DMS53 (cell line): ENCODE measurements around the gene LIF.

Source experiments
- DNase-seq: peaks from one replicate; lab custom pipeline; 2025; lab: John Stamatoyannopoulos, UW

Gene LIF

GRCh38 chr22:30245985-30246813, at the start of gene LIF:
LIF (minus strand) TSS chr22:30246759; CDS start chr22:30246695, 64 bp downstream.
- no peak for DNase-seq

GRCh38 chr22:30296324-30296723, 49.8 kb upstream of the LIF start:
- DNase-seq = no peak

DNA sequence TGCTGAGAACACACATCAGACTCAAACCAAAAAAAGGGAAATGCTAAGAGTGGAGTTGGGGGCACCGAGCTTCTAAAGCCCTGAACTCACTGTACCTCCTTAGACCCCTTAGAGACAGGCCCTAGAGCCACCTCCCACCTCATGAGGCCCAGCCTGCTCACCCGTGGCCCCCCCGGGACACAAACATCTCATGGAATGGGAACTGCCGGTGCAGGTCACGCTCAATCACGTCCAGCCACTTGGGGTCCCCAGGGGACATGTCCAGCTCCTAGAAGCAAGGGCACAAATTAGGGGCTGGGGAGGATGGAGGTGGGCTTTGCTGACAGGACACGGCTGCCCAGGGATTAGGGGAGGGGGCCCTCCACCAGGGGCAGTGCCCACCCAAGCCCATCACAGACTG, 49.0 kb upstream of the LIF start:
- DNase-seq = no peak

DNA sequence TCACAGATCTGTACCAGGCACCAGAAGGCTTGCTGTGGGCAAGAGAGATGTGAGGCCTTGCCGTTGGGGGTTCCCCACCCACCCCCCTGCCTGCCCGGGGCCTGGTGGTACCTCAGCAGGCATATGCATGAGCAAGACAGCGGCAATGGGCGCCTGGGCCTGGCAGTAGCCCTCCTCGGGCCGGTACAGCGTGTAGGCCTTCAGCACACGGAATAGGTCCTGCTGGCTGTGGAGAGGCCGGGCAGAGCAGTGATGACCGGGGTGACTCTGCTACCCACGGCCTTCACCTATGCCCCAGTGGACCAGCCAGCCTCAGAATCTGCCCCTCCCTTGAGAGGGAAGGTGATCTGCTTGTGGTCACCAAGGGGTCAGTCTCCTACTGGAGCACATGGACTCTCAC, 48.3 kb upstream of the LIF start:
- DNase-seq = no peak

DNA sequence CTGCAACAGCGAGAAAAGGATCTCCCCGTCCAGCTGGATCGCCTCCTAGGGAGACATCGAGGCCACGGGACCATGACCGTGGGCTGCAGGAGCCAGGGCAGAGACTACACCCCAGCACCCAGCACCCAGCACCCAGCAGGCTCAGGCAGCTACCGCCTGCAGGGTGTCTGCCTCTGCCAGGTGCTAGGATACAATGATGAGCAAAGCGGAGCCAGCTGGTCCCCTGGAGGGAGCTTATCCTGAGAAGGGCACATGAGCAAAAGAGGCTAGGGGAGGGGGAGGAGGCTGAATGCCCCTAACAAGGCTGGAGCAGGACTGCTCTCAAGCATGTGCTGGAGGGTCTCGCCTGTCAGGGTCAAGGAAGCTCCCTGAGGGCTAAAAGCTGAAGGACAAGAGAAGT, 47.5 kb upstream of the LIF start:
- no peak for DNase-seq

GRCh38 chr22:30293026-30293425, 46.5 kb upstream of the LIF start:
- DNase-seq = no peak

- no peak for DNase-seq
These were observed 45.8 kb upstream of the LIF start for GRCh38 chr22:30292069-30292970.

GRCh38 chr22:30291058-30291892, 44.7 kb upstream of the LIF start:
- DNase-seq = peak; percentile 68

GRCh38 chr22:30290342-30291057, 43.9 kb upstream of the LIF start:
- DNase-seq = peak; percentile 68

DNA sequence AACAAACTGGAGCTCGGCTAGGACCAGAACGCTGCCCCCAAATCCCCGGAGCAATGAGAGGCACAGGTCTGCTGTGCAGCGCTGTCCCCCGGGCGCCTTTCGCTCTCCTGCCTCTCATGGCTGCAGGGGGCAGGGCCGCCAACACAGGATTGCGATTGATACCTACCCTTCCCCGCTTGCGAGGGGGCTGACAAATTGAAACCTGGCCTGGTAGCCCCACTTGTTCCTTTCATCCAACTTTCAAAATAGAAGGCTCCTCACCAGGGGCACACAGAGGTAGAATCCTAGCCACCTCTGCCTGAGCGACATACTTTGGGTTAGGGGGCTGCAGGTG, 43.4 kb upstream of the LIF start:
- DNase-seq = no peak

- peak; percentile 91 for DNase-seq
These were observed 42.8 kb upstream of the LIF start, which contains the start of gene CASTOR1 for GRCh38 chr22:30289141-30289979. CASTOR1 (minus strand) TSS chr22:30289505; CDS start chr22:30289497, 8 bp downstream.

- DNase-seq = no peak
These were observed 42.0 kb upstream of the LIF start for GRCh38 chr22:30288419-30289140.

- peak; percentile 72 for DNase-seq
These were observed 41.3 kb upstream of the LIF start for GRCh38 chr22:30287648-30288418.

GRCh38 chr22:30286813-30287647, 40.5 kb upstream of the LIF start:
- DNase-seq = peak; percentile 64

- DNase-seq = no peak
These were observed 39.8 kb upstream of the LIF start for GRCh38 chr22:30286331-30286730.

- DNase-seq = no peak
These were observed 39.3 kb upstream of the LIF start for GRCh38 chr22:30285846-30286200.

DNA sequence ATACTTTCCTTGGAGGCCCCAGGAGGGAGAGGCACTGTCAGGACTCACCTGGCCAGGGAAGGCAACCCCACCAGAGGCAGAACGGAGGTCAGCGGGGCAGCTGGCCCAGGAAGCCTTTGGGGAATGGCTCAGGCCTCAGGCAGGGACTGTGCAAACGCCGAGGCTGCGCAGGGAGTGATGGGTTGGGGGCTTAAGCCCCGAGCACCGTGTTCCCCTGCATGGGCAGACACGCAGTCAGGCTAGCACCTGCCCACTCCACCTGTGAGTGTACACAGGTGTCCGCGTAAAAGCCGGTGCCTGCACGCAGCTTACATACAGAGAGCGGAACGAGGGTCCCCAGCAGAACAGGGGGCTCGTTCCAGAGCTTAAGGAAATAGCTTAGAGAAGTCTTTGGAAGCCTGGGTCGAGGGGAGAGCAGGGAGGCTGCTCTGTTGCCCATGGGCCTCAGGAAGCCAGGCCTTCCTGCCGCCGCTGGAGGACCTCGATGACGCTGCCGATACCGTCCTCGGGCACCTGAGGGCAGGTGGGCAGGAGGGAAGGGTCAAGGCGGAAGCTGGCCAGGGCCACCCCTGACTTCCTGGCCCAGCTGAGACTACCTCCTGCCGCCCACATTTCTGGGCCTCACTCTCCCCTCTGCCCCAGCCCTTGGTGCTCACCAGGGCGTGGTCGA, 38.8 kb upstream of the LIF start:
- DNase-seq = no peak

GRCh38 chr22:30284666-30285065, 38.1 kb upstream of the LIF start:
- no peak for DNase-seq
